Right lobe of liver (tissue), 4 donors: ENCODE data around the gene SEMA4C.

Experiments
- CTCF ChIP-seq, 4 donors: fragments of 200-600 bp in 3 of 4; fragments of 450-650 bp in 1 of 4; IDR thresholded peaks; one replicate each; pipeline versions ENCODE4 v1.5.1 to v1.8.0; 2016 to 2022; ENCODE audit warnings: antibody characterized with exemption in 4 of 4, mild to moderate bottlenecking in 2 of 4
- POLR2A ChIP-seq: fragments of 450-650 bp; IDR thresholded peaks from one replicate; pipeline ENCODE4 v1.6.1; 2017; ENCODE audit warnings: antibody characterized with exemption, mild to moderate bottlenecking
- donor health status: DM: no; HTN: no; CAD: no.
- donor health status: DM: no; HTN: no; CAD: no.
- donor health status: DM: no; HTN: yes; CAD: no.

DNA sequence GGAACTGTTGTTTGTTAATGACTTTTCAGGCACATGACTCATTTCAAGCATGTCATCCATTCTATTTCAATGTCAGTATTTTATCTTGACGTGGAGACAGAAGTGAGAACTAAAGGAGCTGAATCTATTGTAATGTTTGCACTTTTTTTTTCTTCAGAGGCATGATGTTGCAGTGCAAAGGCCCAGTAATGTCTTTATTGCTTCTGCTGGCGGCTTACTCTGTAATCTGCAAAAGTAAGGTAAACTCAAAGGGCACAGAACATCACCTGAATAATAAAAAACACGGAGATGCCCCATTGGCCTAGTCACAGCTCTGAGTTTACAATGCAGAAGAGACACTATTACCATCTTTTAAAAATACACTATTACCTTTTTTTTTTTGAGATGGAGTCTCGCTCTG lies 56.2 kb downstream of the SEMA4C start:
- TF ChIP-seq CTCF (IDR thresholded peaks at IDR 0.05) (no peak), POLR2A (no peak)
